Loucy (cell line): ENCODE measurements around the gene SEL1L.

Source experiments
- H2AFZ ChIP-seq: fragments of 200-600 bp; sonication (generic); 2 replicates; pipeline ENCODE4 v1.6.0; 2016; ENCODE audit warnings: antibody characterized with exemption, mild to moderate bottlenecking, low read length, moderate library complexity
- H3F3A ChIP-seq: fragments of 200-600 bp; 2 replicates; pipeline ENCODE4 v1.6.0; 2016; ENCODE audit warnings: antibody characterized with exemption, low read depth, mild to moderate bottlenecking
- H3K27me3 ChIP-seq: fragments of 200-600 bp; sonication (generic); 2 replicates; pipeline ENCODE4 v1.6.1; 2014; ENCODE audit warnings: low read length, mild to moderate bottlenecking; ENCODE audit not compliant: insufficient read depth, poor library complexity, severe bottlenecking
- H3K36me3 ChIP-seq: fragments of 200-600 bp; sonication (generic); 2 replicates; pipeline ENCODE4 v1.6.1; 2016; ENCODE audit warnings: low read length; ENCODE audit not compliant: insufficient read depth
- H3K4me1 ChIP-seq: fragments of 200-600 bp; sonication (generic); 2 replicates; pipeline ENCODE4 v1.5.1; 2014; ENCODE audit warnings: low read length, mild to moderate bottlenecking; ENCODE audit not compliant: insufficient read depth, poor library complexity, severe bottlenecking
- H3K4me2 ChIP-seq: fragments of 200-600 bp; sonication (generic); 2 replicates; pipeline ENCODE4 v1.6.0; 2014; ENCODE audit warnings: antibody characterized with exemption, low read length, low read depth, mild to moderate bottlenecking; ENCODE audit not compliant: poor library complexity, severe bottlenecking
- H3K4me3 ChIP-seq: fragments of 200-600 bp; sonication (generic); 2 replicates; pipeline ENCODE4 v1.5.1; 2014; ENCODE audit warnings: low read length, mild to moderate bottlenecking, mixed read lengths; ENCODE audit not compliant: poor library complexity, severe bottlenecking
- H3K79me2 ChIP-seq: fragments of 200-600 bp; sonication (generic); 2 replicates; pipeline ENCODE4 v1.6.1; 2014; ENCODE audit warnings: low read length; ENCODE audit not compliant: insufficient read depth
- H3K9ac ChIP-seq: fragments of 200-600 bp; sonication (generic); 2 replicates; pipeline ENCODE4 v1.6.0; 2014; ENCODE audit warnings: mild to moderate bottlenecking, low read depth, low read length, moderate library complexity; ENCODE audit not compliant: poor library complexity, severe bottlenecking
- H3K9me2 ChIP-seq: fragments of 200-600 bp; sonication (generic); replicated peaks from 2 replicates; pipeline ENCODE4 v1.6.1; 2016; ENCODE audit warnings: low read depth, low read length, mixed read lengths
- H3K9me3 ChIP-seq: fragments of 200-600 bp; sonication (generic); 2 replicates; pipeline ENCODE4 v1.6.1; 2014; ENCODE audit warnings: mild to moderate bottlenecking, antibody characterized with exemption, low read length, low read depth; ENCODE audit not compliant: insufficient read depth
- H4K20me1 ChIP-seq: fragments of 200-600 bp; sonication (generic); 2 replicates; pipeline ENCODE4 v1.6.0; 2014; ENCODE audit warnings: antibody characterized with exemption, low read length, mild to moderate bottlenecking; ENCODE audit not compliant: insufficient read depth, poor library complexity, severe bottlenecking
- CTCF ChIP-seq: fragments of 200-600 bp; sonication (generic); conservative IDR thresholded peaks from 2 replicates; pipeline ENCODE4 v1.5.1; 2014; ENCODE audit warnings: mild to moderate bottlenecking, antibody characterized with exemption, low read length
- EZH2phosphoT487 ChIP-seq: fragments of 200-600 bp; IDR thresholded peaks from 2 replicates; pipeline ENCODE4 v1.6.1; 2018; ENCODE audit warnings: antibody characterized with exemption, mild to moderate bottlenecking, moderate library complexity, borderline replicate concordance

The SEL1L gene

GRCh38 chr14:81571437-81571836 is 37.8 kb upstream of the SEL1L start:
- H3K27me3 ChIP-seq = no peaks in the 10 kb centered on the region
- no peaks in the 10 kb centered on the region for H3K4me1 ChIP-seq
- H3K9ac ChIP-seq = no peak overlapping the region
- no peaks in the 10 kb centered on the region for H3K9me2 ChIP-seq
- H2AFZ ChIP-seq = no peak overlapping the region
- no peak for TF ChIP-seq CTCF
- TF ChIP-seq EZH2phosphoT487 = no peak
- H3K36me3 ChIP-seq = no peaks in the 10 kb centered on the region
- no peaks in the 10 kb centered on the region for H3K9me3 ChIP-seq
- no peaks in the 10 kb centered on the region for H3K79me2 ChIP-seq
- no peak overlapping the region for H3K4me2 ChIP-seq
- no peak overlapping the region for H3K4me3 ChIP-seq
- no peaks in the 10 kb centered on the region for H4K20me1 ChIP-seq
- no peaks in the 10 kb centered on the region for H3F3A ChIP-seq

- Histone ChIP-seq H3K36me3 (no peaks in the 10 kb centered on the region), H4K20me1 (no peaks in the 10 kb centered on the region), H2AFZ (no peak overlapping the region), H3K9ac (no peak overlapping the region), H3K79me2 (no peaks in the 10 kb centered on the region), H3K9me2 (no peaks in the 10 kb centered on the region), H3K4me1 (no peaks in the 10 kb centered on the region), H3K9me3 (no peaks in the 10 kb centered on the region), H3K4me2 (no peak overlapping the region), H3F3A (no peaks in the 10 kb centered on the region), H3K4me3 (no peak overlapping the region), H3K27me3 (no peaks in the 10 kb centered on the region)
- TF ChIP-seq CTCF (no peak), EZH2phosphoT487 (no peak)
Observed at GRCh38 chr14:81567302-81567701, 33.6 kb upstream of the SEL1L start.

- Histone ChIP-seq H3K4me3 (no peak overlapping the region), H3K4me2 (no peak overlapping the region), H3K36me3 (no peaks in the 10 kb centered on the region), H3K9me3 (no peaks in the 10 kb centered on the region), H4K20me1 (no peaks in the 10 kb centered on the region), H3K9ac (no peak overlapping the region), H2AFZ (no peak overlapping the region), H3F3A (no peaks in the 10 kb centered on the region), H3K27me3 (no peaks in the 10 kb centered on the region), H3K4me1 (no peaks in the 10 kb centered on the region), H3K79me2 (no peaks in the 10 kb centered on the region), H3K9me2 (no peaks in the 10 kb centered on the region)
- no peak for TF ChIP-seq EZH2phosphoT487
- peak; percentile 68 for TF ChIP-seq CTCF
Observed at GRCh38 chr14:81565441-81566290, 32.0 kb upstream of the SEL1L start.
